B cell (primary cell): ENCODE data around the gene VPS13A. TPM values are rescaled to one million over a fixed set of nuclear protein-coding genes. Genes with fewer than 3 reads are reported as not detected.

Source experiments
- ATAC-seq: fragments of 200-7000 bp; cut with Tn5 transposase; one replicate; pipeline ENCODE4 v1.10.0; 2021; ENCODE audit warnings: low read depth, mild to moderate bottlenecking, moderate number of reproducible peaks, moderate library complexity
- CTCF ChIA-PET: fragments of 350-600 bp; sonication (Branson Sonifier 250); formaldehyde crosslinking; loops from one replicate; lab custom pipeline; 2021; ENCODE audit warnings: antibody characterized with exemption, inconsistent platforms; lab: Charles Lee
- POLR2A ChIA-PET: fragments of 350-600 bp; sonication (Branson Sonifier 250); formaldehyde crosslinking; loops from one replicate; lab custom pipeline; 2021; ENCODE audit warnings: antibody characterized with exemption; lab: Charles Lee
- DNase-seq: peaks from one replicate; pipeline ENCODE4 v3.0.0; 2013
- H2AFZ ChIP-seq: 2 replicates; pipeline ENCODE4 v1.6.1; 2012; ENCODE audit warnings: mild to moderate bottlenecking, low read depth, low read length; ENCODE audit not compliant: insufficient read depth, poor library complexity, severe bottlenecking
- H3K27ac ChIP-seq, 2 donors: 1 replicate in 1 of 2; 2 replicates in 1 of 2; pipeline ENCODE4 v1.5.1; 2012 to 2013; ENCODE audit warnings: low read length in 2 of 2, mild to moderate bottlenecking in 2 of 2, moderate library complexity in 1 of 2
- H3K27me3 ChIP-seq, 4 experiments: fragments of 200-600 bp in 1 of 4; sonication (generic) in 1 of 4; replicated peaks in 1 of 4; 1 replicate in 2 of 4; 2 replicates in 2 of 4; pipeline versions ENCODE4 v1.6.1 to v1.7.0; 2013 to 2016; ENCODE audit warnings: low read length in 3 of 4, mild to moderate bottlenecking in 2 of 4, mixed read lengths in 1 of 4, moderate library complexity in 1 of 4; ENCODE audit not compliant: insufficient read depth in 4 of 4, control insufficient read depth in 3 of 4; ENCODE audit errors: control extremely low read depth in 1 of 4
- H3K36me3 ChIP-seq, 2 experiments: replicated peaks in 1 of 2; 1 replicate in 1 of 2; 2 replicates in 1 of 2; pipeline versions ENCODE4 v1.6.1 to v1.7.1; 2013; ENCODE audit warnings: low read length in 1 of 2; ENCODE audit not compliant: insufficient read depth in 2 of 2, control insufficient read depth in 1 of 2; ENCODE audit errors: control extremely low read depth in 1 of 2, extremely low read depth in 1 of 2
- H3K4me1 ChIP-seq, 2 donors: fragments of 200-600 bp in 1 of 2; sonication (generic) in 1 of 2; 1 replicate in 1 of 2; 2 replicates in 1 of 2; pipeline versions ENCODE4 v1.5.1 to v1.6.1; 2013 to 2017; ENCODE audit warnings: low read length in 2 of 2; ENCODE audit not compliant: control insufficient read depth in 2 of 2, insufficient read depth in 2 of 2
- H3K4me2 ChIP-seq: replicated peaks from 2 replicates; pipeline ENCODE3; 2012; ENCODE audit warnings: mild to moderate bottlenecking, low read depth, low read length; ENCODE audit not compliant: poor library complexity, severe bottlenecking
- H3K4me3 ChIP-seq, 5 experiments: fragments of 200-600 bp in 1 of 5; sonication (generic) in 1 of 5; 1 replicate in 3 of 5; 2 replicates in 2 of 5; pipeline versions ENCODE4 v1.5.1 to v1.7.0; 2011 to 2016; ENCODE audit warnings: low read length in 4 of 5, mild to moderate bottlenecking in 4 of 5, low read depth in 2 of 5, control low read depth in 1 of 5, moderate library complexity in 1 of 5; ENCODE audit not compliant: insufficient read depth in 1 of 5; ENCODE audit errors: control extremely low read depth in 1 of 5, extremely low read depth in 1 of 5
- H3K79me2 ChIP-seq: fragments of 200-600 bp; sonication (generic); one replicate; pipeline ENCODE4 v1.6.0; 2016; ENCODE audit warnings: low read length; ENCODE audit not compliant: control insufficient read depth, insufficient read depth
- H3K9ac ChIP-seq: fragments of 200-600 bp; sonication (generic); 2 replicates; pipeline ENCODE4 v1.6.1; 2017; ENCODE audit warnings: mild to moderate bottlenecking, low read length, moderate library complexity
- H3K9me3 ChIP-seq, 3 donors: one replicate each; pipeline versions ENCODE4 v1.6.1 to v1.7.1; 2013; ENCODE audit warnings: low read length in 2 of 3; ENCODE audit not compliant: control insufficient read depth in 2 of 3, insufficient read depth in 1 of 3; ENCODE audit errors: control extremely low read depth in 1 of 3
- H4K20me1 ChIP-seq: 2 replicates; pipeline ENCODE4 v1.6.0; 2012; ENCODE audit warnings: mild to moderate bottlenecking, low read length; ENCODE audit not compliant: insufficient read depth, control insufficient read depth, poor library complexity, severe bottlenecking
- H3K27ac Mint-ChIP-seq: one replicate; pipeline ENCODE4 v1.8.0; 2021; ENCODE audit warnings: mixed read lengths
- H3K27me3 Mint-ChIP-seq: one replicate; pipeline ENCODE4 v1.8.0; 2021; ENCODE audit warnings: mixed read lengths
- H3K4me1 Mint-ChIP-seq: one replicate; pipeline ENCODE4 v1.8.0; 2021; ENCODE audit warnings: mixed read lengths
- H3K4me3 Mint-ChIP-seq: one replicate; pipeline ENCODE4 v1.8.0; 2021; ENCODE audit warnings: mixed read lengths
- H3K9me3 Mint-ChIP-seq: one replicate; pipeline ENCODE4 v1.8.0; 2022; ENCODE audit warnings: mixed read lengths; ENCODE audit not compliant: insufficient read depth
- EZH2 ChIP-seq: IDR thresholded peaks from 2 replicates; pipeline ENCODE4 v1.6.1; 2012; ENCODE audit warnings: borderline replicate concordance, low read depth, mild to moderate bottlenecking, moderate library complexity, low read length; ENCODE audit not compliant: insufficient read depth, poor library complexity, severe bottlenecking
- WGBS: methylation state at CpG from one replicate; pipeline ENCODE4 v1.1.5; 2013; ENCODE audit warnings: missing lambda C conversion rate; ENCODE audit not compliant: insufficient coverage; 5-methylcytosine and 5-hydroxymethylcytosine counted together
- intact Hi-C: fragments of 100-400 bp; cut with micrococcal nuclease; formaldehyde crosslinking; loops from one replicate; pipeline ENCODE4 v1.10.0; 2022
- polyA plus RNA-seq: library from polyadenylated mRNA; depleted of rRNA; stranded (reverse); fragments of >200 nt; gene quantifications from 2 replicates; pipeline ENCODE4 v1.2.3, GENCODE V29; 2012
- total RNA-seq, 2 donors: library from RNA; stranded (reverse); fragments of 120-200 nt in 1 of 2; gene quantifications; 1 replicate in 1 of 2; 2 replicates in 1 of 2; pipeline versions ENCODE4 v1.2.3 to v1.2.4, GENCODE V29; 2013 to 2022
- TF ChIP-seq, protein P1 (sequence below): fragments of 200-600 bp; IDR thresholded peaks from one replicate; pipeline ENCODE4 v1.8.0; 2022; ENCODE audit warnings: antibody characterized with exemption, mild to moderate bottlenecking

Gene VPS13A
- total and polyA plus RNA-seq, 2 donors (not counting 1 experiment from before 2014, with no cell fraction given): 6.5 to 57.8 TPM

DNA sequence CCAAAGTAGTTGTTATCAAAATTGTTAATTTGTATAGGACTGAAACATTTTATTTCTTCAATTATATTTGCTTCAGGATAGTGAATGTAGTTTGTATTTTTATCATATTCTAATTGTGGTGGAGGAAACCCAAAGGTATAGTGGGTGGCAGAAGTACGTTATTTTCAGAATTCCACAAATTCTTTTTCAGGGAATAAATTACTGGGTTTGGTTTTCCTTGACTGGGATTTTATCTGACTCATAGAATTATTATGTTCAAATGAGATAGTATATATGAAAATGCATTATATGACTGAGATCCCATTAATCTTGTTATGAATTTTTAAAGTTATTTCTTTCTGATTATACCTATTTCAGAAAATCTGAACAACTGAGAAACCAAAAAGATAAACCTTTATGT, 73.7 kb downstream of the VPS13A start:
- H3K27me3 ChIP-seq: no peaks in the 10 kb centered on the region
- no peak for ATAC-seq
- H3K36me3 ChIP-seq: peaks cover 0 to 3% of the 10 kb centered on the region in 2 experiments
- H3K4me3 Mint-ChIP-seq: no peak overlapping the region
- peaks cover 3% of the 10 kb centered on the region for H3K9me3 Mint-ChIP-seq
- no peak overlapping the region for H3K4me2 ChIP-seq
- TF ChIP-seq, protein P1, sequence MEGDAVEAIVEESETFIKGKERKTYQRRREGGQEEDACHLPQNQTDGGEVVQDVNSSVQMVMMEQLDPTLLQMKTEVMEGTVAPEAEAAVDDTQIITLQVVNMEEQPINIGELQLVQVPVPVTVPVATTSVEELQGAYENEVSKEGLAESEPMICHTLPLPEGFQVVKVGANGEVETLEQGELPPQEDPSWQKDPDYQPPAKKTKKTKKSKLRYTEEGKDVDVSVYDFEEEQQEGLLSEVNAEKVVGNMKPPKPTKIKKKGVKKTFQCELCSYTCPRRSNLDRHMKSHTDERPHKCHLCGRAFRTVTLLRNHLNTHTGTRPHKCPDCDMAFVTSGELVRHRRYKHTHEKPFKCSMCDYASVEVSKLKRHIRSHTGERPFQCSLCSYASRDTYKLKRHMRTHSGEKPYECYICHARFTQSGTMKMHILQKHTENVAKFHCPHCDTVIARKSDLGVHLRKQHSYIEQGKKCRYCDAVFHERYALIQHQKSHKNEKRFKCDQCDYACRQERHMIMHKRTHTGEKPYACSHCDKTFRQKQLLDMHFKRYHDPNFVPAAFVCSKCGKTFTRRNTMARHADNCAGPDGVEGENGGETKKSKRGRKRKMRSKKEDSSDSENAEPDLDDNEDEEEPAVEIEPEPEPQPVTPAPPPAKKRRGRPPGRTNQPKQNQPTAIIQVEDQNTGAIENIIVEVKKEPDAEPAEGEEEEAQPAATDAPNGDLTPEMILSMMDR: no peak
- no peak for TF ChIP-seq EZH2
- H3K27ac Mint-ChIP-seq: no peak overlapping the region
- H4K20me1 ChIP-seq: no peaks in the 10 kb centered on the region
- ChIA-PET POLR2A (no interaction called here), CTCF (no interaction called here)
- no peak overlapping the region for H2AFZ ChIP-seq
- no CpG with 5 or more reads among the region's 1 CpG for WGBS
- no peaks in the 10 kb centered on the region for H3K79me2 ChIP-seq
- H3K27ac ChIP-seq: no peak overlapping the region
- no peaks in the 10 kb centered on the region for H3K4me1 Mint-ChIP-seq
- DNase-seq: no peak
- no peak overlapping the region for H3K4me3 ChIP-seq
- H3K4me1 ChIP-seq: no peaks in the 10 kb centered on the region
- no peaks in the 10 kb centered on the region for H3K9me3 ChIP-seq
- H3K9ac ChIP-seq: no peak overlapping the region
- H3K27me3 Mint-ChIP-seq: no peaks in the 10 kb centered on the region
- intact Hi-C loops: no loop called here

DNA sequence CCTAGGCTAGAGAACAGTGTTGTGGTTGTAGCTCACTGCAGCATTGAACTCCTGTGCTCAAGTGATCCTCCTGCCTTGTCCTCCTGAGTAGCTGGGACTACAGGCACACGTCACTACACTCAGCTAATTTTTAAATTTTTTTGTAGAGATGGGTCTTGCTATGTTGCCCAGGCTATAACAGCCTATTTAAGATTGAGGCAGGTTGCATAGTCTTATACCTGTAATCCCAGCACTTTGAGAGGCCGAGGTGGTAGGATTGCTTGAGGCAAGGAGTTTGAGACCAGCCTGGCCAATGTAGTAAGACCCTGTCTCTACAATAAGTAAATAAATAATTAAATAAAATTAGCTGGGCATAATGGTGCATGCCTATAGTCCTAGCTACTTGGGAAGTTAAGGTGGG, 79.9 kb downstream of the VPS13A start:
- TF ChIP-seq, protein P1: no peak
- no peak for TF ChIP-seq EZH2
- H3K36me3 ChIP-seq: peaks cover 0 to 4% of the 10 kb centered on the region in 2 experiments
- Mint-ChIP-seq H3K27me3 (no peaks in the 10 kb centered on the region), H3K4me1 (no peaks in the 10 kb centered on the region), H3K4me3 (no peak overlapping the region), H3K27ac (no peak overlapping the region), H3K9me3 (peaks cover 6% of the 10 kb centered on the region)
- no peaks in the 10 kb centered on the region for H3K9me3 ChIP-seq
- H3K9ac ChIP-seq: no peak overlapping the region
- ATAC-seq (no peak), DNase-seq (no peak)
- H2AFZ ChIP-seq: no peak overlapping the region
- no peaks in the 10 kb centered on the region for H3K27me3 ChIP-seq
- WGBS: no CpG with 5 or more reads among the region's 2 CpGs
- H3K79me2 ChIP-seq: no peaks in the 10 kb centered on the region
- POLR2A ChIA-PET: no interaction called here
- H3K4me3 ChIP-seq: no peak overlapping the region
- CTCF ChIA-PET: no interaction called here
- no peak overlapping the region for H3K27ac ChIP-seq
- no peak overlapping the region for H3K4me2 ChIP-seq
- intact Hi-C loops: no loop called here
- H3K4me1 ChIP-seq: no peaks in the 10 kb centered on the region
- H4K20me1 ChIP-seq: no peaks in the 10 kb centered on the region
